Endodermal cell (in vitro differentiated cells): ENCODE measurements around the gene PRKCQ. TPM values are rescaled to one million over a fixed set of nuclear protein-coding genes. Genes with fewer than 3 reads are reported as not detected.
"Not testable (repeated sequence)": the region's sequence is repeated elsewhere in the genome, so short reads cannot be mapped to it uniquely, and the experiment has no call there.

Source experiments
- DNase-seq: peaks from one replicate; pipeline ENCODE4 v3.0.0-alpha.2; 2017
- H3K27ac ChIP-seq: 2 replicates; pipeline ENCODE4 v1.5.1; 2013; ENCODE audit warnings: mild to moderate bottlenecking, low read depth, low read length, moderate library complexity
- H3K27me3 ChIP-seq: 2 replicates; pipeline ENCODE4 v1.6.1; 2013; ENCODE audit warnings: mild to moderate bottlenecking, low read length, moderate library complexity; ENCODE audit not compliant: insufficient read depth, control insufficient read depth, poor library complexity, severe bottlenecking
- H3K36me3 ChIP-seq: 2 replicates; pipeline ENCODE4 v1.7.0; 2013; ENCODE audit warnings: mild to moderate bottlenecking, low read length, moderate library complexity; ENCODE audit not compliant: control insufficient read depth, insufficient read depth
- H3K4me1 ChIP-seq: one replicate; pipeline ENCODE4 v1.7.0; 2013; ENCODE audit warnings: low read length; ENCODE audit not compliant: control insufficient read depth, insufficient read depth
- H3K4me3 ChIP-seq: 2 replicates; pipeline ENCODE4 v1.5.1; 2013; ENCODE audit warnings: mild to moderate bottlenecking, low read length, moderate library complexity
- H3K9ac ChIP-seq: 2 replicates; pipeline ENCODE4 v1.6.1; 2013; ENCODE audit warnings: mild to moderate bottlenecking, low read length, moderate library complexity; ENCODE audit not compliant: poor library complexity, severe bottlenecking; ENCODE audit errors: extremely low read depth
- H3K9me3 ChIP-seq: 2 replicates; pipeline ENCODE4 v1.6.1; 2013; ENCODE audit warnings: mild to moderate bottlenecking, low read length, moderate library complexity; ENCODE audit not compliant: control insufficient read depth
- H3K27ac Mint-ChIP-seq: 2 replicates; pipeline ENCODE4 v1.8.0; 2020; ENCODE audit warnings: mixed read lengths
- H3K27me3 Mint-ChIP-seq: 2 replicates; pipeline ENCODE4 v1.8.0; 2021; ENCODE audit warnings: mild to moderate bottlenecking, mixed read lengths; ENCODE audit not compliant: insufficient read depth
- H3K36me3 Mint-ChIP-seq: 2 replicates; pipeline ENCODE4 v1.8.0; 2020; ENCODE audit warnings: low read depth, mixed read lengths
- H3K4me1 Mint-ChIP-seq: 2 replicates; pipeline ENCODE4 v1.8.0; 2020; ENCODE audit warnings: mixed read lengths
- H3K4me3 Mint-ChIP-seq: 2 replicates; pipeline ENCODE4 v1.8.0; 2020; ENCODE audit warnings: mild to moderate bottlenecking, moderate library complexity, mixed read lengths
- H3K9me3 Mint-ChIP-seq: 2 replicates; pipeline ENCODE4 v1.8.0; 2020; ENCODE audit warnings: mild to moderate bottlenecking, mixed read lengths
- CTCF ChIP-seq: fragments of 200-600 bp; sonication (generic); conservative IDR thresholded peaks from 2 replicates; pipeline ENCODE4 v1.5.0; 2021; ENCODE audit warnings: antibody characterized with exemption, mild to moderate bottlenecking
- WGBS, 2 experiments: methylation state at CpG; one replicate each; pipeline versions ENCODE4 v1.1.5 to v1.1.7; 2013; ENCODE audit warnings: missing lambda C conversion rate in 2 of 2, mixed read lengths in 1 of 2; ENCODE audit not compliant: insufficient coverage in 1 of 2, insufficient read length in 1 of 2; 5-methylcytosine and 5-hydroxymethylcytosine counted together
- total RNA-seq, 2 donors: library from RNA; stranded (reverse); fragmentation: NEBNext Ultra II Directional in 1 of 2; extraction: Animal tissue kit (Norgen Biotek cat#: 25700) in 1 of 2; gene quantifications; 2 replicates in 1 of 2; 3 replicates in 1 of 2; pipeline ENCODE4 v1.2.1, GENCODE V29; 2021

PRKCQ gene
- total RNA-seq, 2 donors from 2014 or later = 24.3 to 29.1 TPM

- peaks cover 53% of the 10 kb centered on the region for H3K36me3 Mint-ChIP-seq
- peaks cover 73% of the 10 kb centered on the region for H3K36me3 ChIP-seq
- H3K9me3 ChIP-seq = no peaks in the 10 kb centered on the region
- H3K4me1 Mint-ChIP-seq = no peaks in the 10 kb centered on the region
- no peaks in the 10 kb centered on the region for H3K27me3 ChIP-seq
- no peak overlapping the region for H3K27ac Mint-ChIP-seq
- no peak overlapping the region for H3K4me3 Mint-ChIP-seq
- no peaks in the 10 kb centered on the region for H3K4me1 ChIP-seq
- no peak overlapping the region for H3K4me3 ChIP-seq
- no peaks in the 10 kb centered on the region for H3K27me3 Mint-ChIP-seq
- no peak for DNase-seq
- 91 to 92% methylated on average over 5 to 6 of the region's 6 CpGs for WGBS, 2 experiments
- no peak overlapping the region for H3K27ac ChIP-seq
- no peak for TF ChIP-seq CTCF
- peaks cover 2% of the 10 kb centered on the region for H3K9me3 Mint-ChIP-seq
- H3K9ac ChIP-seq = no peak overlapping the region
Observed at GRCh38 chr10:6473901-6474370, 106.1 kb downstream of the PRKCQ start.

- H3K4me1 Mint-ChIP-seq = no peaks in the 10 kb centered on the region
- H3K4me1 ChIP-seq = no peaks in the 10 kb centered on the region
- H3K27me3 Mint-ChIP-seq = no peaks in the 10 kb centered on the region
- H3K4me3 Mint-ChIP-seq = no peak overlapping the region
- no peak for DNase-seq
- no peak overlapping the region for H3K4me3 ChIP-seq
- no peak for TF ChIP-seq CTCF
- WGBS, 2 experiments = 87 to 92% methylated on average over 7 of the region's 7 CpGs
- H3K9me3 Mint-ChIP-seq = peaks cover 2% of the 10 kb centered on the region
- H3K9ac ChIP-seq = no peak overlapping the region
- peaks cover 48% of the 10 kb centered on the region for H3K36me3 Mint-ChIP-seq
- no peaks in the 10 kb centered on the region for H3K27me3 ChIP-seq
- peaks cover 73% of the 10 kb centered on the region for H3K36me3 ChIP-seq
- no peak overlapping the region for H3K27ac ChIP-seq
- no peaks in the 10 kb centered on the region for H3K9me3 ChIP-seq
- H3K27ac Mint-ChIP-seq = no peak overlapping the region
Observed at GRCh38 chr10:6473430-6473829, 106.6 kb downstream of the PRKCQ start.

GRCh38 chr10:6472710-6473005 lies 107.4 kb downstream of the PRKCQ start:
- not testable (repeated sequence) for DNase-seq, H3K27me3 ChIP-seq, H3K9me3 ChIP-seq, H3K27ac ChIP-seq, H3K9ac ChIP-seq, H3K27me3 Mint-ChIP-seq, H3K4me1 Mint-ChIP-seq, H3K4me1 ChIP-seq, H3K27ac Mint-ChIP-seq, H3K4me3 Mint-ChIP-seq, H3K4me3 ChIP-seq, H3K9me3 Mint-ChIP-seq
- WGBS, 2 experiments = 93 to 96% methylated on average over 3 to 7 of the region's 7 CpGs
- H3K36me3 ChIP-seq = peaks cover 73% of the 10 kb centered on the region
- H3K36me3 Mint-ChIP-seq = peaks cover 41% of the 10 kb centered on the region
